PC-3 (cell line): ENCODE results near the gene HDC.

Source experiments
- CTCF ChIP-seq: fragments of 300-600 bp; sonication (generic); conservative IDR thresholded peaks from 2 replicates; pipeline ENCODE4 v1.5.1; 2017; ENCODE audit warnings: antibody characterized with exemption, low read depth, mild to moderate bottlenecking, low read length
- EZH2 ChIP-seq: fragments of 300-600 bp; sonication (generic); IDR thresholded peaks from one replicate; pipeline ENCODE4 v1.6.1; 2017; ENCODE audit warnings: antibody characterized with exemption, mild to moderate bottlenecking, low read length; ENCODE audit not compliant: unreplicated experiment
- EZH2phosphoT487 ChIP-seq: fragments of 300-600 bp; sonication (generic); IDR thresholded peaks from 2 replicates; pipeline ENCODE4 v1.6.1; 2018; ENCODE audit warnings: mild to moderate bottlenecking, antibody characterized with exemption, low read length, borderline replicate concordance

GRCh38 chr15:50209809-50210208 lies 55.7 kb downstream of the HDC start:
- no peak for TF ChIP-seq CTCF
- TF ChIP-seq EZH2: no peak
- TF ChIP-seq EZH2phosphoT487: no peak
